ENCODE measurements around the gene SBF1.

- TF ChIP-seq CTCF (optimal IDR thresholded peaks at IDR 0.05 in 1 of 3, IDR thresholded peaks at IDR 0.05 in 1 of 3, conservative IDR thresholded peaks at IDR 0.05 in 1 of 3; ENCODE audit: extremely low read depth in 1 of 3, insufficient read depth in 2 of 3, low read length in 3 of 3) = no peak
- no peak for TF ChIP-seq EZH2 (IDR thresholded peaks at IDR 0.05; ENCODE audit: low read length)
Measured at GRCh38 chr22:50447576-50448551, 27.0 kb downstream of the SBF1 start.

All from keratinocyte (primary cell).